Spleen (tissue), 11 donors: ENCODE measurements around the gene C9orf40. TPM values are rescaled to one million over a fixed set of nuclear protein-coding genes. Genes with fewer than 3 reads are reported as not detected.

Experiments used
- DNase-seq: peaks from one replicate; pipeline ENCODE4 v3.0.0-alpha.2; 2020
- H3K27ac ChIP-seq, 8 donors: fragments of 200-600 bp; sonication (generic) in 7 of 8; 1 replicate in 4 of 8; 2 replicates in 4 of 8; pipeline versions ENCODE4 v1.5.0 to v1.8.0; 2016 to 2021; ENCODE audit warnings: inconsistent platforms in 4 of 8, mild to moderate bottlenecking in 4 of 8, moderate library complexity in 1 of 8
- H3K27me3 ChIP-seq, 7 donors: fragments of 200-600 bp; sonication (generic) in 6 of 7; replicated peaks in 1 of 7; 1 replicate in 4 of 7; 2 replicates in 3 of 7; pipeline versions ENCODE4 v1.5.0 to v1.8.0; 2016 to 2021; ENCODE audit warnings: inconsistent platforms in 3 of 7, mild to moderate bottlenecking in 1 of 7
- H3K36me3 ChIP-seq, 6 donors: fragments of 200-600 bp; sonication (generic) in 5 of 6; 1 replicate in 4 of 6; 2 replicates in 2 of 6; pipeline versions ENCODE4 v1.5.0 to v1.8.0; 2016 to 2021; ENCODE audit warnings: inconsistent platforms in 2 of 6
- H3K4me1 ChIP-seq, 6 donors: fragments of 200-600 bp; sonication (generic) in 5 of 6; 1 replicate in 3 of 6; 2 replicates in 3 of 6; pipeline versions ENCODE4 v1.5.0 to v1.8.0; 2016 to 2021; ENCODE audit warnings: inconsistent platforms in 3 of 6
- H3K4me3 ChIP-seq, 8 donors: fragments of 200-600 bp; sonication (generic) in 7 of 8; 1 replicate in 4 of 8; 2 replicates in 4 of 8; pipeline versions ENCODE4 v1.5.0 to v1.8.0; 2016 to 2021; ENCODE audit warnings: inconsistent platforms in 4 of 8, mild to moderate bottlenecking in 4 of 8, moderate library complexity in 2 of 8
- H3K9me3 ChIP-seq, 8 donors: fragments of 200-600 bp; sonication (generic) in 7 of 8; 1 replicate in 4 of 8; 2 replicates in 4 of 8; pipeline versions ENCODE4 v1.5.0 to v1.8.0; 2016 to 2021; ENCODE audit warnings: inconsistent platforms in 4 of 8
- CTCF ChIP-seq, 11 experiments: fragments of 200-600 bp in 7 of 11; fragments of 450-650 bp in 4 of 11; sonication (generic) in 4 of 11; IDR thresholded peaks in 8 of 11; conservative IDR thresholded peaks in 3 of 11; 1 replicate in 7 of 11; 2 replicates in 4 of 11; pipeline versions ENCODE4 v1.4.0 to v1.8.0; 2016 to 2021; ENCODE audit warnings: antibody characterized with exemption in 11 of 11, inconsistent platforms in 4 of 11, mild to moderate bottlenecking in 1 of 11
- POLR2A ChIP-seq, 3 donors: fragments of 450-650 bp; IDR thresholded peaks; one replicate each; pipeline ENCODE4 v1.5.1; 2017; ENCODE audit warnings: antibody characterized with exemption in 3 of 3, mild to moderate bottlenecking in 1 of 3
- POLR2AphosphoS5 ChIP-seq, 3 donors: sonication (generic); formaldehyde crosslinking; IDR thresholded peaks; one replicate each; pipeline ENCODE4 v1.5.1; 2017; ENCODE audit warnings: antibody characterized with exemption in 3 of 3
- WGBS, 5 donors: extraction: QIAGEN DNeasy Blood & Tissue Kit in 3 of 5; methylation state at CpG; one replicate each; pipeline versions ENCODE4 v1.1.5 to v1.1.7; 2013 to 2018; 5-methylcytosine and 5-hydroxymethylcytosine counted together
- intact Hi-C: fragments of 100-400 bp; cut with DNase I; formaldehyde crosslinking; loops from one replicate; pipeline ENCODE4 v1.15.0; 2023; ENCODE audit warnings: low total_unique reads
- polyA plus RNA-seq, 3 donors: library from polyadenylated mRNA; stranded (reverse); fragments of 200-250 nt; gene quantifications; one replicate each; pipeline ENCODE4 v1.2.1, GENCODE V29; 2013
- total RNA-seq, 7 donors: library from RNA; depleted of rRNA in 3 of 7; stranded (reverse); fragments of >200 nt in 3 of 7; fragmentation: NEBNext Ultra II Directional in 4 of 7; extraction: Animal tissue kit (Norgen Biotek cat#: 25700) in 4 of 7; gene quantifications; one replicate each; pipeline versions ENCODE4 v1.1.0 to v1.2.1, GENCODE V29; 2016 to 2021
- donor health status: healthy with polysubstance abuse.
- donor health status: DM: no; HTN: no; CAD: no; lungs with moderate emphysema.
- donor health status: DM: no; HTN: no; CAD: no.
- donor health status: Bipolar disorder and iron deficiency.
- donor health status: healthy.
- donor health status: DM: no; HTN: no; CAD: no.
- donor health status: DM: yes; HTN: yes; CAD: no.

Gene C9orf40
- total and polyA plus RNA-seq, 10 donors: 4.0 to 6.6 (median 5.0) TPM

DNA sequence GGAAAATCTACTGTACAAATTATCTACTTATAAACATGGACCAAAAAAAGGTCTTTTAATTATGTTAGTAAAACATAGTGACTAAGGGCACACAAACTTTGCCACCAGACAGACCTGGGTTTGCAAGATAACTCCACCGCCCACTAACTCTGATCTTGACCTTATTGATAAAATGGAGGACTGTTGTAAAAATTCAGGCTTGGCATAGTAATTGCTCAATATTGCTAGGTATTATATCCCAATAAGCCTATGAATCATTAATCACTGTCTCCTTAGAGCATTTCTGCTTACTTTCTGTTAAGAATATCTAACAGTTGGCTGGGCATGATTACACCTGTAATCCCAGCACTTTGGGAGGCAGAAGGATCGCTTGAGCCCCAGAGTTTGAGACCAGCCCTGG lies 3.8 kb downstream of the C9orf40 start:
- Histone ChIP-seq H3K4me3 (no peak overlapping the region), H3K4me1 (peaks cover 0 to 36% (median 5%) of the 10 kb centered on the region in 6 donors), H3K9me3 (no peaks in the 10 kb centered on the region), H3K27me3 (no peaks in the 10 kb centered on the region), H3K36me3 (no peaks in the 10 kb centered on the region), H3K27ac (no peak overlapping the region)
- DNase-seq: no peak
- whole genome bisulfite sequencing, 5 donors: 90 to 99% (median 95%) methylated on average over 2 of the region's 2 CpGs
- intact Hi-C loops: loop anchor here (10.0 kb wide), 1 partner anchor 46 kb away; no protein-coding TSS in a partner anchor
- TF ChIP-seq CTCF (IDR thresholded peaks at IDR 0.05 in 8 of 11, conservative IDR thresholded peaks at IDR 0.05 in 3 of 11) (no peak), POLR2AphosphoS5 (IDR thresholded peaks at IDR 0.05) (no peak), POLR2A (IDR thresholded peaks at IDR 0.05) (no peak)

- no peak for TF ChIP-seq CTCF (IDR thresholded peaks at IDR 0.05 in 8 of 11, conservative IDR thresholded peaks at IDR 0.05 in 3 of 11)
- no peak for TF ChIP-seq POLR2A (IDR thresholded peaks at IDR 0.05)
- no peak for TF ChIP-seq POLR2AphosphoS5 (IDR thresholded peaks at IDR 0.05)
- Histone ChIP-seq H3K4me3 (no peak overlapping the region), H3K9me3 (no peaks in the 10 kb centered on the region), H3K4me1 (peaks cover 0 to 24% (median 5%) of the 10 kb centered on the region in 6 donors), H3K36me3 (no peaks in the 10 kb centered on the region), H3K27ac (no peak overlapping the region), H3K27me3 (no peaks in the 10 kb centered on the region)
- intact Hi-C loops: loop anchor here (10.0 kb wide), 1 partner anchor 48 kb away; no protein-coding TSS in a partner anchor
- no peak for DNase-seq
Observed at GRCh38 chr9:74946686-74947085, 6.0 kb downstream of the C9orf40 start.

- peak overlapping the region in 1 of 8 donors; percentile 43 for H3K27ac ChIP-seq
- TF ChIP-seq POLR2A (IDR thresholded peaks at IDR 0.05) (no peak), POLR2AphosphoS5 (IDR thresholded peaks at IDR 0.05) (no peak), CTCF (IDR thresholded peaks at IDR 0.05 in 8 of 11, conservative IDR thresholded peaks at IDR 0.05 in 3 of 11) (no peak)
- H3K9me3 ChIP-seq: no peaks in the 10 kb centered on the region
- no peaks in the 10 kb centered on the region for H3K36me3 ChIP-seq
- no peaks in the 10 kb centered on the region for H3K4me1 ChIP-seq
- H3K27me3 ChIP-seq: no peaks in the 10 kb centered on the region
- intact Hi-C loops: loop anchor here (10.0 kb wide), 1 partner anchor 52 kb away; no protein-coding TSS in a partner anchor
- WGBS, 5 donors: 29 to 54% (median 39%) methylated on average over 3 of the region's 3 CpGs
- no peak overlapping the region for H3K4me3 ChIP-seq
- no peak for DNase-seq
Observed at GRCh38 chr9:74942801-74943200, 9.9 kb downstream of the C9orf40 start.

GRCh38 chr9:74940600-74940999 lies 12.1 kb downstream of the C9orf40 start:
- no peak for TF ChIP-seq POLR2AphosphoS5 (IDR thresholded peaks at IDR 0.05)
- no peak for TF ChIP-seq POLR2A (IDR thresholded peaks at IDR 0.05)
- TF ChIP-seq CTCF (IDR thresholded peaks at IDR 0.05 in 8 of 11, conservative IDR thresholded peaks at IDR 0.05 in 3 of 11): no peak
- Histone ChIP-seq H3K9me3 (no peaks in the 10 kb centered on the region), H3K4me3 (no peak overlapping the region), H3K27me3 (no peaks in the 10 kb centered on the region), H3K4me1 (no peaks in the 10 kb centered on the region), H3K36me3 (no peaks in the 10 kb centered on the region), H3K27ac (no peak overlapping the region)
- intact Hi-C loops: loop anchor here (10.0 kb wide), 1 partner anchor 54 kb away; no protein-coding TSS in a partner anchor
- DNase-seq: no peak
- 69 to 93% (median 73%) methylated on average over 4 of the region's 4 CpGs for WGBS, 5 donors
